LNCaP clone FGC (cell line): Measurements from ENCODE around the gene SLC34A1.

Experiments used
- DNase-seq: peaks from one replicate; pipeline ENCODE4 v3.0.0-alpha.2; 2011; ENCODE audit warnings: low read depth
- H3K4me3 ChIP-seq: 2 replicates; pipeline ENCODE4 v1.5.1; 2011; ENCODE audit warnings: mild to moderate bottlenecking, low read depth, low read length, control low read depth
- TF ChIP-seq, protein P1 (sequence below): IDR thresholded peaks from 2 replicates; pipeline ENCODE4 v1.5.1; 2012; ENCODE audit warnings: mild to moderate bottlenecking; ENCODE audit not compliant: control insufficient read depth, insufficient read depth; ENCODE audit errors: extremely low read depth

SLC34A1 gene

DNA sequence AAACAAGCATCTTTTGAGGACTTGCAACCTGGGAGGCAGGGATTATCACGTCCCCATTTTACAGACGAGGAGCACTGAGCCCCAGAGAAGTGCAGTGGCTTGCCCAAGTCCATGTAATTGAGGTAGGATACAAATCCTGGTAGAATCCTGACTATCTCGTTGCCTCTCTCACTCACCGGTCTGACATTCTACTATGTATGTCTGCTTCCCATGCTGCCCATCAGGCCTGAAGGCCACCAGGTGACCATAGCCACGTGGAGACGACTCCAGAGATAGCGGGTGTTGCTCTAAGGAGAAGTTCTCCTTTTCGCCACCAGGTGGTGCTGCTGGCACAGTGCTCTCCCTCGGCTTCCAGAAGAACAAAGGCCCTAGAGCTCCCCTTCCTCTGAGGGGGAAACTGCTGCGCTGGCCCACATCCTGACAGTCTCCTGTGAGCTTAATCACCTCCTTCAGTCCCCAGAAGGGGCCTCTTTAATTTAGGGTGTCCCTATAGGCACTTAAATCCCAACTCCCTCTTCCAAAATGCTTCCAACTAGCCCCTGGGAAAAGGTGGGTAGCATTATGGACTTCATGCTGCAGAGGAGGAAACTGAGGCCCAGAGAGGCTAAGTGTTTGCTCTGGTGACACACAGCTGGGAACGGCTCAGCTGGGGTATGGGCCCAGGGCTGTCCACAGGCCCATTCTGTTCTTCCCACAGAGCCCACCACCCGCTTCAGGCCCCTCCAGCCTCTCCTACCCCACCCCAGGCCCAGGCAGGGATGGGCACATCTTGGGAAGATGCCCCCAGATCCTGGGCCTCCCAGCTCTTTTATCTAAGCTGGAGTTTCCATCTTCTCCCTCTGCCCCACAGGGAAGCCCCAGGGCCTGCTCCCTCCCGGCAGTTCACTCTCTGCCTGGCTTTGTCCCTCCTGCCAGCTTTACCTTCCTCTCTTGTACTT is 6.4 kb downstream of the SLC34A1 start:
- H3K4me3 ChIP-seq = no peak overlapping the region
- DNase-seq = peak; percentile 75
- TF ChIP-seq, protein P1, sequence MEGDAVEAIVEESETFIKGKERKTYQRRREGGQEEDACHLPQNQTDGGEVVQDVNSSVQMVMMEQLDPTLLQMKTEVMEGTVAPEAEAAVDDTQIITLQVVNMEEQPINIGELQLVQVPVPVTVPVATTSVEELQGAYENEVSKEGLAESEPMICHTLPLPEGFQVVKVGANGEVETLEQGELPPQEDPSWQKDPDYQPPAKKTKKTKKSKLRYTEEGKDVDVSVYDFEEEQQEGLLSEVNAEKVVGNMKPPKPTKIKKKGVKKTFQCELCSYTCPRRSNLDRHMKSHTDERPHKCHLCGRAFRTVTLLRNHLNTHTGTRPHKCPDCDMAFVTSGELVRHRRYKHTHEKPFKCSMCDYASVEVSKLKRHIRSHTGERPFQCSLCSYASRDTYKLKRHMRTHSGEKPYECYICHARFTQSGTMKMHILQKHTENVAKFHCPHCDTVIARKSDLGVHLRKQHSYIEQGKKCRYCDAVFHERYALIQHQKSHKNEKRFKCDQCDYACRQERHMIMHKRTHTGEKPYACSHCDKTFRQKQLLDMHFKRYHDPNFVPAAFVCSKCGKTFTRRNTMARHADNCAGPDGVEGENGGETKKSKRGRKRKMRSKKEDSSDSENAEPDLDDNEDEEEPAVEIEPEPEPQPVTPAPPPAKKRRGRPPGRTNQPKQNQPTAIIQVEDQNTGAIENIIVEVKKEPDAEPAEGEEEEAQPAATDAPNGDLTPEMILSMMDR = peak; percentile 94

DNA sequence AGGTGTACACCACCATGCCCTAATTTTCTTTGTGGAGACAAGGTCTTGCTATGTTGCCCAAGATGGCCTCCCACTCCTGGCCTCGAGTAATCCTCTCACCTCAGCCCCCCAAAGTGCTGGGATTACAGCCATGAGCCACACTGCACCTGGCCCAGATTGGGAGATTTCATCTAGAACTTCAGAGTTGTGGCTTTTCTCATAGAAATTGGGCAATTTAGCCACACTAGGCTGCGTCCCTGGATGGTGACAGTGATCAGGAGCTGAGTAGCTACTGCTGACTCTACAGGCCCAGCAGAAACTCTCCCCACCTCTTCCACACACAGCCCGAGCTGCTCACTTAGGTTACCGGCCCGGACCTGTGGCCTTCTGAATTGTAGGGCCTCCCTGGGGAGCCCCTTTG is 8.5 kb downstream of the SLC34A1 start:
- no peak for DNase-seq
- TF ChIP-seq, protein P1 = no peak
- no peak overlapping the region for H3K4me3 ChIP-seq

DNA sequence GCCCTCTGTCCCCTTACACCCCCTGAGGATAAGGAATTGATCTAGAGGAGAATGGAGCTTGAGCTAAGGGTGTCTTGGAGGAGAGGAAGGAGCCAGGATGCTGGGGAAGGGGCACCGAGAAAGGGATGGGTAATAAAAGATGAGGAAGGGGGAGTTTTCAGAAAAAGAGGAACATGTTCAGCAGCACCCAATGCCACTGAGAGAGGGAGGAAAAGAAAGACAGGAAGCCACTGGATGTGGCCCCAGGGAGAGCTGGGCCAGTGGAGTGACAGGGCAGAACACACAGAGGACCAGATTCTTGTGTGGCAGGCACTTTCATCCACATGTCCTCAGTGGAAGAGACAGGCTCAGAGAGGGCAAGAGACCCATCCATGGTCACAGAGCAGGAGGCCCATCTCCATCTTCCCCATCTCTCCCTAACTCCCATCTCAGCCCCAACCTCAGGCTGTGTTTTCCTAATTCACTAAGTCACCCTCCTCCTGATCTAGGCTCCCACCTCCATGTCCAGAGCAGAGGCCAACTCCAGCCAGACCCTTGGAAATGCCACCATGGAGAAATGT is 9.1 kb downstream of the SLC34A1 start:
- no peak overlapping the region for H3K4me3 ChIP-seq
- DNase-seq = no peak
- TF ChIP-seq, protein P1 = no peak

DNA sequence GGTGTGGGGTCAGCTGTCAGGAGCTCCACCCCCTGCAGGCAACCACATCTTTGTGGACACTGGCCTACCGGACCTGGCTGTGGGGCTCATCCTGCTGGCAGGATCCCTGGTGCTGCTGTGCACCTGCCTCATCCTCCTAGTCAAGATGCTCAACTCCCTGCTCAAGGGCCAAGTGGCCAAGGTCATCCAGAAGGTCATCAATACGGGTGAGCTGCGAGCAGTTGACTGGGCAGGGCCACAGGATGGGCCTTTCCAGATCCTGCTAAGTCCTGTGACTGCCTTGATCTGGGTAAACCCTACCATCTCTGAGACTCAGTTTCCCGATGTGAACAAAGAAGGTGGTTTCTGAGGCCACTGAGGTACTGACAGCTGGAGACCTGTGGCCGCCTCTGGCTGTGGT is 9.8 kb downstream of the SLC34A1 start:
- TF ChIP-seq, protein P1 = no peak
- no peak overlapping the region for H3K4me3 ChIP-seq
- DNase-seq = no peak

DNA sequence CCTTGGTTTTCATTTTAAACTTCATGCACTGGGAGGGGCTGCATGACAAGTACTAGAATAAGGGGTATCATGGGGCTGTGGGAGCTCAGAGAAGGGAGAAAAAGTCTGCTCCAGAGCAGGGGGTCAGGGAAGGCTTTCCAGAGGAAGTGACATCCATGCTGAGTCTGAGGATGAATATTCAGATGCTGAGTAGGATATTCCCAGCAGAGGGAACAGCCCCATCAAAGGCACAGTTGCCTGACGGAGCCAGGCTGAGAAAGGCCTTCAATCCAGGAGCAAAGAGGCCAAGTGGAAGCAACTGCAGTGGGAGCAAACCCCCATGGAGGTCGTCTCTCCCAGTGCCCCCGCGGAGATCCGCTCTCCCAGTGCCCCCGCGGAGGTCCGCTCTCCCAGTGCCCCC is 11.8 kb downstream of the SLC34A1 start:
- TF ChIP-seq, protein P1 = no peak
- H3K4me3 ChIP-seq = no peak overlapping the region
- DNase-seq = no peak

DNA sequence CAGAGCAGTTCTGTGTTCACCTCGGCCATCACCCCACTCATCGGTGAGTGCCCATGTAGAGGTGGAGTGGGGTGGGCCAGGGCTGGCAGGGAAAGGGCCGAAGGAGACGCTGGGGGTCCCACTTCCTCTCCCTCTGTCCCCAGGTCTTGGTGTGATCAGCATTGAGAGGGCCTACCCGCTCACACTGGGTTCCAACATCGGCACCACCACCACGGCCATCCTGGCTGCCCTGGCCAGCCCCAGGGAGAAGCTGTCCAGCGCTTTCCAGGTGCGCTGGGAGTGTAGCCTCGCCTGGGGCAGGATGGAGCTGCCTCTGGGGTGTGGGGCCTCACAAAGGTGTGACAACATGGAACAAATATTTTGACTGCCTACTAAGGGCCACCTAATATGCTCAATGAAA is 12.6 kb downstream of the SLC34A1 start:
- H3K4me3 ChIP-seq = no peak overlapping the region
- TF ChIP-seq, protein P1 = no peak
- no peak for DNase-seq
